HepG2 (cell line): Measurements from ENCODE around the gene SSC5D. TPM values are rescaled to one million over a fixed set of nuclear protein-coding genes. Genes with fewer than 3 reads are reported as not detected.

Experiments
- CBX5 ChIP-seq: sonication (generic); formaldehyde crosslinking; IDR thresholded peaks from 2 replicates; pipeline ENCODE4 v1.4.0; 2020; ENCODE audit warnings: missing genetic modification reagents, borderline replicate concordance
- CCDC6 ChIP-seq: sonication (generic); formaldehyde crosslinking; IDR thresholded peaks from 2 replicates; pipeline ENCODE4 v1.8.1; 2022; ENCODE audit warnings: mild to moderate bottlenecking, missing genetic modification reagents, moderate library complexity
- CEBPB ChIP-seq: IDR thresholded peaks from 2 replicates; pipeline ENCODE4 v1.6.1; 2011; ENCODE audit warnings: low read depth, low read length, improper control_type of control experiment, borderline replicate concordance
- E2F2 ChIP-seq: sonication (generic); formaldehyde crosslinking; IDR thresholded peaks from 2 replicates; pipeline ENCODE4 v1.4.0; 2020; ENCODE audit warnings: missing genetic modification reagents, borderline replicate concordance
- FOXP1 ChIP-seq, 2 experiments: fragments of 450-650 bp in 1 of 2; IDR thresholded peaks; 2 replicates each; pipeline ENCODE4 v1.6.1; 2017 to 2018; ENCODE audit warnings: antibody characterized with exemption in 1 of 2
- HNRNPK ChIP-seq: fragments of 200-400 bp; formaldehyde crosslinking; IDR thresholded peaks from 2 replicates; pipeline ENCODE4 v1.6.1; 2018; ENCODE audit warnings: low read length, low read depth, moderate library complexity, mild to moderate bottlenecking; ENCODE audit not compliant: poor library complexity, severe bottlenecking
- MAZ ChIP-seq, 2 experiments: sonication (generic) in 1 of 2; formaldehyde crosslinking in 1 of 2; IDR thresholded peaks; 2 replicates each; pipeline versions ENCODE4 v1.5.0 to v1.6.1; 2012 to 2020; ENCODE audit warnings: low read depth in 2 of 2, mild to moderate bottlenecking in 2 of 2, borderline replicate concordance in 1 of 2, improper control_type of control experiment in 1 of 2, low read length in 1 of 2, missing genetic modification reagents in 1 of 2, moderate library complexity in 1 of 2
- POLR2AphosphoS5 ChIP-seq: IDR thresholded peaks from 2 replicates; pipeline ENCODE4 v1.6.1; 2012; ENCODE audit warnings: low read depth, low read length
- PPARG ChIP-seq: conservative IDR thresholded peaks from 2 replicates; pipeline ENCODE4 v1.6.1; 2016; ENCODE audit warnings: missing biosample characterization, missing genetic modification reagents
- SKI ChIP-seq: fragments of 450-650 bp; IDR thresholded peaks from one replicate; pipeline ENCODE4 v1.6.1; 2018; ENCODE audit warnings: mild to moderate bottlenecking; ENCODE audit not compliant: partially characterized antibody
- SMC3 ChIP-seq: IDR thresholded peaks from 2 replicates; pipeline ENCODE4 v1.6.1; 2011; ENCODE audit warnings: low read length, improper control_type of control experiment
- SP1 ChIP-seq, 2 experiments: fragments of 450-650 bp in 1 of 2; sonication (generic) in 1 of 2; formaldehyde crosslinking in 1 of 2; IDR thresholded peaks; 2 replicates each; pipeline versions ENCODE4 v1.4.0 to v1.6.1; 2016 to 2020; ENCODE audit warnings: missing genetic modification reagents in 1 of 2
- THAP11 ChIP-seq: IDR thresholded peaks from 2 replicates; pipeline ENCODE4 v1.6.1; 2016; ENCODE audit warnings: missing biosample characterization, missing genetic modification reagents
- ZFP37 ChIP-seq: sonication (generic); formaldehyde crosslinking; IDR thresholded peaks from 2 replicates; pipeline ENCODE4 v1.4.0; 2020; ENCODE audit warnings: missing genetic modification reagents, borderline replicate concordance
- ZNF20 ChIP-seq: sonication (generic); formaldehyde crosslinking; IDR thresholded peaks from 2 replicates; pipeline ENCODE4 v1.4.0; 2020; ENCODE audit warnings: mild to moderate bottlenecking, moderate library complexity, missing genetic modification reagents
- ZNF263 ChIP-seq: sonication (generic); formaldehyde crosslinking; IDR thresholded peaks from 2 replicates; pipeline ENCODE4 v1.4.0; 2020; ENCODE audit warnings: missing genetic modification reagents
- ZNF501 ChIP-seq: sonication (generic); formaldehyde crosslinking; IDR thresholded peaks from 2 replicates; pipeline ENCODE4 v1.5.1; 2020; ENCODE audit warnings: mild to moderate bottlenecking, moderate library complexity, missing genetic modification reagents
- ZNF564 ChIP-seq: sonication (generic); formaldehyde crosslinking; IDR thresholded peaks from 2 replicates; pipeline ENCODE4 v1.8.1; 2023; ENCODE audit warnings: mild to moderate bottlenecking, missing genetic modification reagents
- ZNF639 ChIP-seq: conservative IDR thresholded peaks from 2 replicates; pipeline ENCODE4 v1.6.1; 2018; ENCODE audit warnings: missing genetic modification reagents
- ZNF746 ChIP-seq: sonication (generic); formaldehyde crosslinking; IDR thresholded peaks from 2 replicates; pipeline ENCODE4 v1.8.0; 2022; ENCODE audit warnings: mild to moderate bottlenecking, missing genetic modification reagents
- ZSCAN29 ChIP-seq: sonication (generic); formaldehyde crosslinking; conservative IDR thresholded peaks from 2 replicates; pipeline ENCODE4 v1.4.0; 2020; ENCODE audit warnings: mild to moderate bottlenecking, missing genetic modification reagents
- polyA plus RNA-seq, 8 experiments: library from polyadenylated mRNA; depleted of rRNA in 3 of 8; stranded (reverse) in 7 of 8; unstranded in 1 of 8; fragments of >200 nt; fragmentation: Illumina TruSeq in 4 of 8; extraction: Trizol in 4 of 8; gene quantifications; 2 replicates each; pipeline versions ENCODE4 v1.2.1 to v1.2.3, GENCODE V29; 2011 to 2016; ENCODE audit warnings: low read depth in 4 of 8, missing spikeins in 1 of 8, mixed read lengths in 1 of 8; ENCODE audit not compliant: insufficient read depth in 1 of 8
- total RNA-seq, 5 experiments: library from RNA; depleted of rRNA; stranded (reverse); fragments of >200 nt; fragmentation: Illumina TruSeq; extraction: Trizol; gene quantifications; 2 replicates each; pipeline ENCODE4 v1.2.3, GENCODE V29; 2016; ENCODE audit warnings: low read depth in 1 of 5
- TF ChIP-seq, protein P1 (sequence below): sonication (generic); formaldehyde crosslinking; IDR thresholded peaks from 2 replicates; pipeline ENCODE4 v1.4.0; 2020; ENCODE audit warnings: missing genetic modification reagents; ENCODE audit errors: not compliant biosample characterization
- TF ChIP-seq, protein P2 (sequence below): sonication (generic); formaldehyde crosslinking; IDR thresholded peaks from 2 replicates; pipeline ENCODE4 v1.4.0; 2020; ENCODE audit warnings: missing genetic modification reagents

The SSC5D gene
- total and polyA plus RNA-seq, 2 of the 13 experiments (the other 11 are each of a cell fraction or from before 2014, with no cell fraction given) = not detected

GRCh38 chr19:55460670-55461258, 27.5 kb upstream of the SSC5D start (continued):
- TF ChIP-seq SKI = peak; percentile 18
- peak; percentile 22; the same call in 1 of the 2 replicates for TF ChIP-seq ZFP37 (CRISPR knock-in tag)
- peak; percentile 31; the same call in 1 of the 2 replicates for TF ChIP-seq ZNF746
- no peak for TF ChIP-seq ZNF639 (CRISPR knock-in tag)
- peak; percentile 72 for TF ChIP-seq CEBPB
- 0 out of 2 replicates have a peak, but pooled peaks have one; percentile 5 for TF ChIP-seq PPARG
- TF ChIP-seq ZSCAN29 (CRISPR knock-in tag) = no peak
- TF ChIP-seq ZNF564 = 0 out of 2 replicates have a peak, but pooled peaks have one; percentile 56
- TF ChIP-seq FOXP1 (IDR thresholded peaks at IDR 0.05) = no peak
- peak; percentile 5; the same call in 1 of the 2 replicates for TF ChIP-seq FOXP1 (CRISPR knock-in tag; IDR thresholded peaks at IDR 0.05)
- no peak for TF ChIP-seq ZNF501
- TF ChIP-seq THAP11 (CRISPR knock-in tag) = no peak
- TF ChIP-seq, protein P1, sequence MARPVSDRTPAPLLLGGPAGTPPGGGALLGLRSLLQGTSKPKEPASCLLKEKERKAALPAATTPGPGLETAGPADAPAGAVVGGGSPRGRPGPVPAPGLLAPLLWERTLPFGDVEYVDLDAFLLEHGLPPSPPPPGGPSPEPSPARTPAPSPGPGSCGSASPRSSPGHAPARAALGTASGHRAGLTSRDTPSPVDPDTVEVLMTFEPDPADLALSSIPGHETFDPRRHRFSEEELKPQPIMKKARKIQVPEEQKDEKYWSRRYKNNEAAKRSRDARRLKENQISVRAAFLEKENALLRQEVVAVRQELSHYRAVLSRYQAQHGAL (CRISPR knock-in tag) = peak; percentile 6
- TF ChIP-seq SMC3 = no peak
- TF ChIP-seq ZNF263 (CRISPR knock-in tag) = peak; percentile 36; the same call in 1 of the 2 replicates
- TF ChIP-seq E2F2 (CRISPR knock-in tag) = no peak
- TF ChIP-seq POLR2AphosphoS5 = peak; percentile 17; the same call in 1 of the 2 replicates
- 0 out of 2 replicates have a peak, but pooled peaks have one; percentile 26 for TF ChIP-seq CCDC6 (CRISPR knock-in tag)
- 0 out of 2 replicates have a peak, but pooled peaks have one; percentile 51 for TF ChIP-seq MAZ (IDR thresholded peaks at IDR 0.05; ENCODE audit: borderline replicate concordance, low read depth, low read length)
- TF ChIP-seq MAZ (CRISPR knock-in tag; IDR thresholded peaks at IDR 0.05; ENCODE audit: low read depth) = peak; percentile 48; the same call in 1 of the 2 replicates
- TF ChIP-seq CBX5 (CRISPR knock-in tag) = no peak
- TF ChIP-seq, protein P2, sequence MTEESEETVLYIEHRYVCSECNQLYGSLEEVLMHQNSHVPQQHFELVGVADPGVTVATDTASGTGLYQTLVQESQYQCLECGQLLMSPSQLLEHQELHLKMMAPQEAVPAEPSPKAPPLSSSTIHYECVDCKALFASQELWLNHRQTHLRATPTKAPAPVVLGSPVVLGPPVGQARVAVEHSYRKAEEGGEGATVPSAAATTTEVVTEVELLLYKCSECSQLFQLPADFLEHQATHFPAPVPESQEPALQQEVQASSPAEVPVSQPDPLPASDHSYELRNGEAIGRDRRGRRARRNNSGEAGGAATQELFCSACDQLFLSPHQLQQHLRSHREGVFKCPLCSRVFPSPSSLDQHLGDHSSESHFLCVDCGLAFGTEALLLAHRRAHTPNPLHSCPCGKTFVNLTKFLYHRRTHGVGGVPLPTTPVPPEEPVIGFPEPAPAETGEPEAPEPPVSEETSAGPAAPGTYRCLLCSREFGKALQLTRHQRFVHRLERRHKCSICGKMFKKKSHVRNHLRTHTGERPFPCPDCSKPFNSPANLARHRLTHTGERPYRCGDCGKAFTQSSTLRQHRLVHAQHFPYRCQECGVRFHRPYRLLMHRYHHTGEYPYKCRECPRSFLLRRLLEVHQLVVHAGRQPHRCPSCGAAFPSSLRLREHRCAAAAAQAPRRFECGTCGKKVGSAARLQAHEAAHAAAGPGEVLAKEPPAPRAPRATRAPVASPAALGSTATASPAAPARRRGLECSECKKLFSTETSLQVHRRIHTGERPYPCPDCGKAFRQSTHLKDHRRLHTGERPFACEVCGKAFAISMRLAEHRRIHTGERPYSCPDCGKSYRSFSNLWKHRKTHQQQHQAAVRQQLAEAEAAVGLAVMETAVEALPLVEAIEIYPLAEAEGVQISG (CRISPR knock-in tag) = 0 out of 2 replicates have a peak, but pooled peaks have one; percentile 7
- no peak for TF ChIP-seq ZNF20 (CRISPR knock-in tag)
- no peak for TF ChIP-seq SP1 (IDR thresholded peaks at IDR 0.05)
- 0 out of 2 replicates have a peak, but pooled peaks have one; percentile 65 for TF ChIP-seq SP1 (CRISPR knock-in tag; IDR thresholded peaks at IDR 0.05)
- peak; percentile 19 for TF ChIP-seq HNRNPK
